NOMO-1 treated with dmso at 0.1 percent for 144 hours (cell line): Measurements from ENCODE around the gene ITSN1.
"Not testable (repeated sequence)": the region's sequence is repeated elsewhere in the genome, so short reads cannot be mapped to it uniquely, and the experiment has no call there.

Source experiments
- DNase-seq: peaks from one replicate; lab custom pipeline; 2025; ENCODE audit not compliant: unreplicated experiment; lab: John Stamatoyannopoulos, UW

Gene ITSN1

DNA sequence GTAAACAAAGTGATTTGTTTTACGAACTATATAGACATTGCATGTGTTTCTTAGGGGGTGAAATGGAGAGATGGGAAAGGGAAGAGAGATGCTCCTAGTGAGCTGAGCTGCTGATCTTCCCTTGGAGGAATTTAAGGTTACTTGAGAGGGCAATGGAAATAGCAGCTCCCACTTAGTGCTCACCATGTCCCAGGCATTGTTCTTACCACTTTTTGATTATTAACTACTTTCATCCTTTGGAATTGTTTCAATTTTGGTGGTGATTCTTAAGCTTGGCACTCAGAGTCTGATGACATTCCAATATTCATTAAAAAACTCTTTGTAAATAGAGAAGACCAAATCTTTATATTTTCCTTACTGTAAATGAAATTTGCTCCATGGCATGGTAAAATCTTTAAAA is 124.9 kb downstream of the ITSN1 start:
- DNase-seq: no peak

DNA sequence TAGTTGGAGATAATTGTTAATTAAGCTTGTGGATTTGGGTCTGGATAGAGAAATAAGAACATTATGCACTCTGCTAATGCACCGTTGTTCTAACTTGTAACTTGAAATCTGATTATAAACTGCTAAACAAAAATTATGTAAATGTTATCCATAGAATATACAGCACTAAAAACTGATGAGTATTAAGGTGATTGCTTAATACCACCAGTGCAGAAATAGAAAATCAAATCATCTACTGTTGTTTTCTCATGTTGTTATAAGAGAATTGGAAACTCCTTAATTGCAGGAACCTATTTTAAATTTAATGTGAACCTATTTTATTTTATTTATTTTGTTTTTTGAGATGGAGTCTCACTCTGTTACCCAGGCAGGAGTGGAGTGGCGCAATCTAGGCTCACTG is 125.7 kb downstream of the ITSN1 start:
- no peak for DNase-seq

DNA sequence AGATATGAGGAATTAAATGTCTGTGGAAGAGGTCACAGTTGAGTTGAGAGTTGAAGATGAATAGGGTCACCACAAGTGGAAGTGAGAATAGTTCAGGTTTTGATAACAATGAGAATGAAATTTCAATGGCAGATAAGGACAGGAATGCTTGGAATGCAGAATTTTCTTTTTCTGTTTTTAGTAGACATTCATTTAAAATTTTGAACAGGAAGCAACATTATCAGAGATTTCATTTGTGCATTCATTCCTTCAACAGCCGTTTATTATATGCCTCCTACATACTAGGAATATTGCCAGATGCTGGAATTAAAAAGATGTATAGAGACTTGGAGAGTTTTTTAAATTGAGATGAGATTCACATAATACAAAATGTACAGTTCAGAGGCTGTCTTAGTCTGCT is 126.8 kb downstream of the ITSN1 start:
- DNase-seq: no peak

DNA sequence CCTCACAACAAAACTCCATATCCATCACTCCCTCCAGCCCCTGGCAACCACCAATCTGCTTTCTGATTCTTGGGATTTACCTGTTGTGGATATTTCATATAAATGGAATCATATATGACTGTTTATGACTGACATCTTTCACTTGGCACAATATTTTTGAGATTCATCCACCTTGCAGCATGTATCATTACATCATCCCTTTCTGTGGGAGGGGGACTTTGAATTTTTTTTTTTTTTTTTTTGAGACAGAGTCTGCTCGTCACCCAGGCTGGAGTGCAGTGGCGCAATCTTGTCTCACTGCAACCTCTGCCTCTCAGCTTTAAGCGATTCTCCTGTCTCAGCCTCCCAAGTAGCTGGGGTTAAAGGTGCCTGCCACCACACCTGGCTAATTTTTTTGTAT is 128.2 kb downstream of the ITSN1 start:
- no peak for DNase-seq

DNA sequence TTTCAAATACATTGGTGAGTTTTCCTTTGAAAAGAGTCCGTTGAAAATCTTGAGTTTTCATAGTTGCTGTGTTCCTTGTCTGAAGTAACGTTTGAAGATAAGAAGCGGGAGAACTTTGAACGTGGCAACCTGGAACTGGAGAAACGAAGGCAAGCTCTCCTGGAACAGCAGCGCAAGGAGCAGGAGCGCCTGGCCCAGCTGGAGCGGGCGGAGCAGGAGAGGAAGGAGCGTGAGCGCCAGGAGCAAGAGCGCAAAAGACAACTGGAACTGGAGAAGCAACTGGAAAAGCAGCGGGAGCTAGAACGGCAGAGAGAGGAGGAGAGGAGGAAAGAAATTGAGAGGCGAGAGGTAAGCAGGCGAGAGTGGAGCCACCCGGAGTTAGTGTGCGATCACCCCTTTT is 129.7 kb downstream of the ITSN1 start:
- no peak for DNase-seq

DNA sequence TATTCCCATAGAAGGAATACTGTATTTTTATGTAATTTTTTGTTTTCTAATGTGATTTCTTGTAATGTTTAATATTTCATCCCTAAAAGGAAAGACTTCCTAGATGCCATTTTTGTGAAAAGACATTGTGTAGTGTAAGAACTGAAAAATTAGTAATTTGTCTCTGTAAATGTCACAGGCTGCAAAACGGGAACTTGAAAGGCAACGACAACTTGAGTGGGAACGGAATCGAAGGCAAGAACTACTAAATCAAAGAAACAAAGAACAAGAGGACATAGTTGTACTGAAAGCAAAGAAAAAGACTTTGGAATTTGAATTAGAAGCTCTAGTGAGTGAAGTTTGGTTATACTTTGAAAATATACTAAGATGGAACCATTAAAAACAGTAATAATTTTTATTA is 132.2 kb downstream of the ITSN1 start:
- DNase-seq: no peak

DNA sequence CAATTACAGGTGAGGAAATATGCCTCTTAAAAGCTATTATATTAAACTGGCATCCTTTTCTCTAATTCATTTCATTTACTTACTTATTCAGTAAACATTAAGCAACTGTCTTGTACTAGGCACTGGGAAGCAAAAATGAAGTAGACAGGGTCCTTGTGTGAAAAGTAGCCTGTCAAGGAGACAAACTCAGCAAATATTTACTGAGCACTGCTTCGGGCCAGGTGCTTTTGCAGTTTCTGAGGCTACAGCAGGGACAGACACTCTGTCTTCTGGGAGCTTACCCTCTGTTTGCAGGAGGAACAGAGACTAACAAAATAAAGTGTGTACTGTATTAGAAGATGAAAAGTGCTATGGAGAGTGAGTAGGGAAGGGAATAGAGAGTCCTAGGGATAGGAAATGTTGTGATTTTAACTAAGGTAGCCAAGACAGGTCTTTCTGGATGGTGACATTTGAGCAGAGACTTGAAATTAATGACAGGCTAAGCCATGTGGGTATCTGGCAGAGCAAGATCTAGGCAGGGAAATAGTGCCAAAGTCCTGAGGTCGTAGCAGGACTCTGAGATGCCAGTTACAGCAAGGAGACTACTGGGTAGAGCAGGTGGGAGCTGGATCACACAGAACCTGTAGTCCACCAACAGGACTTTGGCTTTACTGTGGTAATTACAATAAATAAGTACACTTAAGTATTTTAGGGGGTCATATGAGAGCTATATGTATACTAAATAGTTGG is 133.0 kb downstream of the ITSN1 start:
- no peak for DNase-seq

DNA sequence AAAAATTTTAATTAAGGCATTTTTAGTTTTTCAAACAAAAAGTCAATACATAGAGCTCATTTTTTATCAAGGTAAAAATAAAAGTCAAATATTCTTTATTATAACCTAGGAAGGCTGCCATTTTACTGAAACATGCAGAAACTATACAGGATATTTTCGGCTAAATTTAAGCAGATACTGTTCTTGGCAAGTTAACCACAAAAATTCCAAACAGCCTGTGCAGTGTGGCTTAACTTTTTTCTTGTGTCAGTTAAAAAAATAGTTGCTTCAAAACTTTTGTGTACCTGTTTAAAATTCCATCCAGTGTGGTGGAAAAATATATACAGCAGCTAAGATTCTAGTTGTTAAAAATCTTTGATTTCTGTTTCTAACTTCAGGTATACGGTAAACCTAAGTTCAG is 138.3 kb downstream of the ITSN1 start:
- no peak for DNase-seq

DNA sequence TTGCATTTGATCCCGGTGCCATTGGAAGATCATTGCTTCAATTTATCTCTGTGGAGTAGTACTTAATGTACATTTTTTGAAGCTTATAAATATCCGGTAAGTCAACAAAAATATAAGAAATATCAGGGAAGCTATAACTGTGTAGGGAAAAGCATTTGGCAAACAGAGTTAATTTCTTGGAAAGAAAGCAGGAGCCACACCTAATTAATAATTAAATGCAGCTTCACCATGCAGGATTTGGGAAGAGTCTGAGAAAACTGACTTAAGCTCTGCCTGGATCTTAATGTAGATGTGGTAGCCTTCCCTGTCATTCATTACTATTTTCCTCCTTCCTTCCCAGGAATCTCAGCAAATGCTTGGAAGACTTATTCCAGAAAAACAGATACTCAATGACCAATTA is 138.8 kb downstream of the ITSN1 start:
- no peak for DNase-seq

DNA sequence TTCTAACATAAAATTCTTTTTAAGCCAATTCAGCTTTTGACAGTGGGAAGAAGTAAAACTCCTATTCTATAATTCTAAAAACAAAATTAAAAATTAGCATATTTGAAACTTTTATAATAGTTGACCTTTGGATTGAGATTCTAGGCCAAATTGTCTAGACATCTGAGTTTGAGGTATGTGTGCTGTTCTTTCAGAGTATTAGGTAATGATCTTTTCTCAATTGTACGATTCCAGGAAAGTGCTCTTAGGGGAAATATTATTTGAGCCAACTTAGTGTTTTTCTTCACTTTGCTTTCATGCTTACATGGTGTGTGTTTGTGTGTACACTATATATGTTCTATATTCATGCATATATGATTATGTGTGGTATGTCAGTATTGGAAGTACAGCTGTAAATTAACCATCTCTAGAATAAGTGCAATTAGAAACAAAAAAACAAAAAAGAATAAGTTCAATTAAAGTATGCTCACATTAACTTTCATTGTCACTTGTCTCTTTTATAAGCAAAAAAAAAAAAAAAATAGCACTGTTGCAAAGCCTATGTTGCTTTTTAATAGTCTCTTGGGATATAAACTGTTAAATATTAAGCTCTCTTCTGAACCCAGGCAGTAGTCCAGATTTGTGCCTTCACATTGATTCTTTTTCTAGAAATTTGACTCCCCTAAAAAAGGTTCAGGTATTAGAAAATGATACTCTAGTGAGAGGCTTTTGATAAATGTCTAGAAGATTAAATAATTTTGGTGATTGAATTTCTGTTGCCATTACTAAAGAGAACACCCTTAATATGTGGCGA is 141.1 kb downstream of the ITSN1 start:
- no peak for DNase-seq

DNA sequence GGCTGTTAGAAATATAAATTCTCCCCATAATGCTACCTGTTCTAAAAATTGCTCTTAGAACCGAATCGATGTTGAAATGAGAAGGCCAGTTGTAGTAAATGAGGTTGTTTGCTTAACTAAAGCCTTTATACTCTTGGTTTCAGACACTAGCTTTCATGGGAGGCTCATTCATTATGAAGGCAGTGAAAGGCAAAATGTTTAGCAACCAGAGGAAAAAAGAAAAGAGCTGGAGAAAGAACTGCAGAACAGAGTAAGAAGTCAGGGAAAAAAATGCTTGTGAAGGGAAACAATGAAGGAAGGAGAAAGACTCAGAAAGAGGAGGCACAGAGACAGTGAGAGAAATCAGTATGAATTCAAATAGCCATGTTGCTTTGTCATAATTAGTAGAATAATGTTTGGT is 145.1 kb downstream of the ITSN1 start:
- DNase-seq: no peak

DNA sequence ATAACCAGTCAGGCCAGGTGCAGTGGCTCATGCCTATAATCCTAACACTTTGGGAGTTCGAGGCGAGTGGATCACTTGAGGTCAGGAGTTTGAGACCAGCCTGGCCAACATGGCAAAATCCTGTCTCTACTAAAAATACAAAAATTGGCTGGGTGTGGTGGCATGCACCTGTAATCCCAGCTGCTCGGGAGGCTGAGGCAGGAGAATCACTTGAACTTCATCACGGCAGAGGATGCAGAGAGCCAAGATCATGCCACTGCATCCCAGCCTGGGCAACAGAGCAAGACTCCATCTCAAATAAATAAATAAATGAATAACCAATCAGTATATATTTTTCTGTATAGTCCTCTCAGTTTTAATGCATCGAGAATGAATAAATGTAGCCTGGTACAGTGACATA is 146.1 kb downstream of the ITSN1 start:
- DNase-seq: not testable (repeated sequence)

DNA sequence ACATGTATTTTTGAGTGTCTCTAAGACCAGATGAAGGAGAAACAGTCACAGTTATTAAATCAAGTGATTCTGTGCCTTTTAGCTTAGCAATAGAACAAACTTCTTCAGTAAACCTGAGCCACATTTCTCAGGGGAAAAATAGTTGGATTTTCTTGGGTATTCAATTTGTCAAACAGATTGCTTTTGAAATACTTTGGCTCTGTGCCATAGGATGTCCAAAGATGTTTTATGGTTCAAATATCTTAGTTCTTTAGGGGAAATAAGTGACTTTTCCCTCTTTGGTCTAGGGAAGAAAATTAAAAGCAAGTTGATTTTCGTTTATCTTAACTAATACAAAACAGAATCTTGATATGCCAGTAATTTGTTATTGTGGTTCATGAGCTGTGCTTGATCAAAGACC is 147.4 kb downstream of the ITSN1 start:
- DNase-seq: no peak

DNA sequence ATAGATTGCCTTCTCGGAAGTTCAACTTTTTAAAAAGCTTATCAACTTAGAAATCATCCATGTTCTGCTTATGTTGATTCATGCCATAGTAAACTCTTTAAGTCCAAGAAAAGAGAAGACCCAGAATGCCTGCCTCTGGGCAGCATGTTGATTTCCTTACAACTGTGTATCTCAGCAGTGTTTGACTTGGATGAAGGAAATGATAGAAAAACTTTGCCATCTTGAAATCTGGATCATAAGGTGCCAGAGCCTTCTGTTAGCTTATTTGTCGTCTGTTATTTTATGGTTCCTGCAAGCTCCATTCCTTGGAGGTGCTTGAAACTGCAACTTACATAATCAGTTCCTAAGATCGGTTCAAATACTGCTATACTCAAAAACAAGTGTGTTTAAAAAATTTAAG is 148.8 kb downstream of the ITSN1 start:
- DNase-seq: no peak

DNA sequence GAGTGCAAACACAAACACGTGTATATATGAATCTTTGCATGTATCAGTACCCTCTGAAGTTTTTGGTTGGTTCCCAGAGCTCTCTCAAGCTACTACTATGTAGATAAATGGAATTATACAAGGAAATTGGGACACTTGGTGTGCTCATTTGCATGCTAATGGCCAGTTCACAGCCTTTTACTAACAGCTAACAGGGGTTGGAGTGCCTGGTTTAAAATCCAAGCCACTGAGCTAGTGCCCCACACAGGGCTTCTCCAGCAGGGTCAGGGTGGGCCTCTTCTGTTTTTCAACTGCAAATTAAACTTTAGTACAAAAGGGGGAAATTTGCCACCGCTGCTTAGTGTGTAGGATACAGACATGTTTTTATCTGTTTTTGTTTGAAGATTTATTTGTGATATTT is 152.3 kb downstream of the ITSN1 start:
- no peak for DNase-seq

DNA sequence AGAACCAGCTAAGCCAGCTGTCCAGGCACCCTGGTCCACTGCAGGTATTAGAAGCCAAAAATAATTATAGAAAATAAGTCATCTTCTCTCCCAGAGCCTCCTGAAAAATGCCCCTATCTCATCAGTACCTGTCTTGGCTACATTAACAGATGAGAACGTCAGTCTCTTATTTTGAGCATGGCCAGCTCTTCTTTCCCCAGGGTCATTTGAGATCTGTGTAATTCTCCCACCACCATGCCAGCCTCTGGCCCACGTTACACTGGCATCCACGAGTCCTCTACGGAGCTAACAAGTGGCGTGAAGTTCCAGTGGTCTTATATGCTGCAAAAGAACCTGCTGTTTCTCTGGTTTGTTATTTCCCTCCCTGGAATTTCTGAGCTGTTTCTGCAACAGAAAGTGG is 155.3 kb downstream of the ITSN1 start:
- no peak for DNase-seq

DNA sequence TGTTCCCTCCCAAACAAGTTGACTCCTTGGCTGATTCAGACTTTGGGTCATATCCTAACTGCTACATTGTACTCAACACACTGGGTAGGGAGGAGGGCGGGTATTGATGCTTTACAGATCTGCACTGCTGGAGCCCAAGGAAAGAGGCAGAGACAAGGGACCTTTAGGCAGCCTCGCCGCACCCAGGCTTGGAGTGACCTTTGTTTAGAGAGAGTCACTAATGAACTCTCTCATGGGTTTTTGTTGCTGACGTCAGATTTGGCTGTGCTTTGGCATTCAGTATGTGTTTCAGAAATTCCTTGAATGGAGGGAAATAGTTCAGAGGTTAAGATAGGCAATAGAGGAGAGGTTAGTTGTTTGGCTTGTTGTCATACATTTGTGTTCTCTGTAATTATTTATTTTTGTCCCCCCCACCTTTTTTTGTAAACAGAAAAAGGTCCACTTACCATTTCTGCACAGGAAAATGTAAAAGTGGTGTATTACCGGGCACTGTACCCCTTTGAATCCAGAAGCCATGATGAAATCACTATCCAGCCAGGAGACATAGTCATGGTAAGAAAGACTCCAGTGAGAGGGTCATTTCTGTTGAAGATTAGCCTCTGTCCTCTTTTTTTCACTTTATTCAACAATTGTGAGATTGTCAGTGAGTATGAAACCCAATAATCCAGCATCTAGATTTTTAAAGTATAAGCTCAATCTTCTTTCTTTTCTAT is 157.2 kb downstream of the ITSN1 start:
- no peak for DNase-seq

DNA sequence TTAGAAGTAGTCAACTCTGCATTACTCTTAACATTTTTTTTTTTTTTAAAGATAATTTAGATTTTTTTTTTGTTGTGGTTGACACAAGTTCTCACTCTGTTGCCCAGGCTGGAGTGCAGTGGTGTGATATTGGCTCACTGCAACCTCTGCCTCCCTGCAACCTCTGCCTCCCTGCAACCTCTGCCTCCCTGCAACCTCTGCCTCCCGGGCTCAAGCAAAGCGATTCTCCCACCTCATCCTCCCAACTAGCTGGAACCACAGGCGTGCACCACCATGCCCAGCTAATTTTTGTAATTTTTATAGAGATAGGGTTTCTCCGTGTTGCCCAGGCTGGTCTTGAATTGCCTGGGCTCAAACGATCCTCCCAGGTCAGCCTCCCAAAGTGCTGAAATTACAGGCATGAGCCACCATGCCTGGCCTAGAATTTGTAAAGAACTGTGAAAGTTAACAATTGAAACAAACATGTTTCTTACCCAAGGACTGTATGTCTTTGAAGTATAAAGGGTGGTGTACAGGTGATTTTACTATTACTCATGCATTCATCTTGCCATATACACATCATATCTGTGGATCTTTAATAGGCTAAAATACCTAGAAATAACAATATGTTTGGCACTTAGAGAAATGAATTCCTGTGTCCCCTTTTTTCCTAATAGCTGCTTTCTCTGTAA is 158.6 kb downstream of the ITSN1 start:
- DNase-seq: no peak

DNA sequence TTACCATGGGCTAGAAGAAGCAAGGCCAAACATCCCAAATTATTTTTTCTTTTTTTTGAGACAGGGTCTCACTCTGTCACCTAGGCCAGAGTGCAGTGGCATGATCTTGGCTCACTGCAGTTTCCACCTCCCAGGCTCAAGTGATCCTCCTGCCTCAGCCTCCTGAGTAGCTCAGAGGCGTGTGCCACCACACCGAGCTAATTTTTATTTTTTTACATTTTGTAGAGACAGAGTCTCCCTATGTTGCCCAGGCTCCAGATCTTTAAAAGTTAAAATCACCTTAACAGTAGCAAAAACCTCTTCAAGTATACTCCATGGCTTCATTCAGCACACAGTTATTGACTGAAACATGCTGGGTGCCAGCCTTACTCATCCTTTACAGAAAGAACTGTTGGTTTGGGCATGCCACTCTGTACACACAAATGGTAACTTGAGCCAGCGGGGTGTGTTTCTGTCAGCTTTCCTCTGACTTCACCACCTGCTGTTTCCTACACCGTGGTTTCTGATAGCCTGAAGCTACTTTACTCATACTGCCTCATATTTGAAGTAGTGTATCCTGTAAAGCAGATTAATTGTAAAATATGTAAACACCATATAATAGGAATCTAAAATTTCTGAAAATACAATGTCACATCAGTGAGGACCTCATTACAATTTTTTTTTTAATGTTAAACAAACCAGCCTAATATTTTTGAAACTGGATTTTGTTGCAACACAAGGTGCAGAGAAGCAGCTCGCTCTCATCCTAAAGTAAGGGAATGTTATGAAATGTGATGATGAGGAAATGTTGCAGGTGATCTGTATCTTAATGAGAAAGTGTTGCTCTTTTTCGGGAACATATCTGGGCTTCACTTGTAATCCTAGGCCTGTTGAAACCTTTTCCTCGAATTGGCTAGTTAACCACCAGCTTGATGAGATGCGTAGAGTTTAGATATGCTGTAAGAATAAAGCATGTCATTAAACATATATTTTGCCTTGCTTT is 159.4 kb downstream of the ITSN1 start:
- no peak for DNase-seq

DNA sequence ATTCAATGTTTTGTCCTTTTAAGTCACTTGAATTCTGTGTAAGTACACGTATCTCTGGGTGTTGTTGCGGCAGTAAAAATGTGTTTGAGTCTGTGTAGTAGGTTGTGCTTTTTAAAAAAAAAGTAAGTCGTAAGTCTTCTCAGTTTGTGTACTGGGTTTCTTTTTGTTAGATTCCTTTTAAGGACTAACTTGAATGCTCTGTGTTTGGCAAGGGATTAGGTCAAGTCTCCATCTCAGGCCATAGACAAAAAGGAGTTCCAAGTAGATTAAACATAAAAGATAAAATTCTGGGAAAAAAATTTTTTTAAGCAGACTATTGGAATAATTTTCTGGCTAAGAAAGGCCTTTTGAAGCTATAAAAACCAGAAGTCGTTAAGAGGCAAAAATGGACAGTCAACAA is 160.2 kb downstream of the ITSN1 start:
- DNase-seq: no peak
